Right hindlimb (tissue), 1 donor: ENCODE results near the gene AQP7.
"Not testable (repeated sequence)": the region's sequence is repeated elsewhere in the genome, so short reads cannot be mapped to it uniquely, and the experiment has no call there.

ENCODE experiments used
- DNase-seq: peaks from one replicate; pipeline ENCODE4 v3.0.0-alpha.2; 2018

Gene AQP7

GRCh38 chr9:33402371-33402770 lies at the start of gene AQP7:
AQP7 (minus strand) TSS chr9:33402568; CDS start chr9:33401262, 1,306 bp downstream.
- not testable (repeated sequence) for DNase-seq

GRCh38 chr9:33450621-33451146 lies 48.3 kb upstream of the AQP7 start:
- DNase-seq: no peak

- no peak for DNase-seq
Observed at GRCh38 chr9:33449715-33450114, 47.3 kb upstream of the AQP7 start.

GRCh38 chr9:33447799-33448553 lies 45.6 kb upstream of the AQP7 start:
- no peak for DNase-seq

- DNase-seq: peak; percentile 79
Observed at GRCh38 chr9:33446946-33447798, 44.8 kb upstream of the AQP7 start, which contains the start of gene AQP3. AQP3 (minus strand) TSS chr9:33447593; CDS start chr9:33447530, 63 bp downstream.

- no peak for DNase-seq
Observed at GRCh38 chr9:33446240-33446945, 44.0 kb upstream of the AQP7 start.

- no peak for DNase-seq
Observed at GRCh38 chr9:33445389-33446239, 43.2 kb upstream of the AQP7 start.

- no peak for DNase-seq
Observed at GRCh38 chr9:33443464-33444154, 41.2 kb upstream of the AQP7 start.

- DNase-seq: no peak
Observed at GRCh38 chr9:33443047-33443446, 40.7 kb upstream of the AQP7 start.

GRCh38 chr9:33442125-33442524 lies 39.8 kb upstream of the AQP7 start:
- DNase-seq: no peak

- DNase-seq: no peak
Observed at GRCh38 chr9:33440609-33441008, 38.2 kb upstream of the AQP7 start.

- no peak for DNase-seq
Observed at GRCh38 chr9:33440204-33440603, 37.8 kb upstream of the AQP7 start.

- DNase-seq: no peak
Observed at GRCh38 chr9:33439731-33440130, 37.4 kb upstream of the AQP7 start.

GRCh38 chr9:33438926-33439680 lies 36.7 kb upstream of the AQP7 start:
- no peak for DNase-seq

- no peak for DNase-seq
Observed at GRCh38 chr9:33437898-33438297, 35.5 kb upstream of the AQP7 start.

GRCh38 chr9:33437205-33437604 lies 34.8 kb upstream of the AQP7 start:
- no peak for DNase-seq

GRCh38 chr9:33436445-33436844 lies 34.1 kb upstream of the AQP7 start:
- peak; percentile 17 for DNase-seq

- DNase-seq: no peak
Observed at GRCh38 chr9:33435821-33436277, 33.5 kb upstream of the AQP7 start.

- DNase-seq: no peak
Observed at GRCh38 chr9:33434317-33435105, 32.1 kb upstream of the AQP7 start.

GRCh38 chr9:33433871-33434270 lies 31.5 kb upstream of the AQP7 start:
- DNase-seq: no peak
